MM.1S (cell line): ENCODE data around the gene DSE.

Experiments used
- CTCF ChIP-seq: fragments of 300-600 bp; sonication (generic); IDR thresholded peaks from 2 replicates; pipeline ENCODE4 v1.5.1; 2016; ENCODE audit warnings: antibody characterized with exemption, low read length, mixed read lengths
- EZH2 ChIP-seq: fragments of 300-600 bp; sonication (generic); optimal IDR thresholded peaks from 2 replicates; pipeline ENCODE3; 2017; ENCODE audit warnings: low read depth, mild to moderate bottlenecking, antibody characterized with exemption, low read length, mixed read lengths
- EZH2phosphoT487 ChIP-seq: fragments of 300-600 bp; sonication (generic); IDR thresholded peaks from 2 replicates; pipeline ENCODE4 v1.6.1; 2018; ENCODE audit warnings: antibody characterized with exemption, low read length

- no peak for TF ChIP-seq CTCF
- no peak for TF ChIP-seq EZH2
- no peak for TF ChIP-seq EZH2phosphoT487
Observed at GRCh38 chr6:116369964-116370759, 585 bp upstream of the DSE start.
